ENCODE data around the gene DISC1. TPM values are rescaled to one million over a fixed set of nuclear protein-coding genes. Genes with fewer than 3 reads are reported as not detected.
"Not testable (repeated sequence)": the region's sequence is repeated elsewhere in the genome, so short reads cannot be mapped to it uniquely, and the experiment has no call there.

Gene DISC1
- total and polyA plus RNA-seq, 4 experiments from 2014 or later, result 1.9 to 18.0 (median 10.0) TPM

DNA sequence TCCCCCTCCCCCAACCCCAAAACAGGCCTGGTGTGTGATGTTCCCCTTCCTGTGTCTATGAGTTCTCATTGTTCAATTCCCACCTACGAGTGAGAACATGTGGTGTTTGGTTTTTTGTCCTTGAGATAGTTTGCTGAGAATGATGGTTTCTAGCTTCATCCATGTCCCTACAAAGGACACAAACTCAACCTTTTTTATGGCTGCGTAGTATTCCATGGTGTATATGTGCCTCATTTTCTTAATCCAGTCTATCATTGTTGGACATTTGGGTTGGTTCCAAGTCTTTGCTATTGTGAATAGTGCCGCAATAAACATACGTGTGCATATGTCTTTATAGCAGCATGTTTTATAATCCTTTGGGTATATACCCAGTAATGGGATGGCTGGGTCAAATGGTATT lies 102.4 kb downstream of the DISC1 start:
- H3K27ac ChIP-seq (ENCODE audit: low read depth, low read length); H3K9me3 Mint-ChIP-seq; DNase-seq; H3K27ac Mint-ChIP-seq; H3K4me3 ChIP-seq (ENCODE audit: low read length in 2 of 2); intact Hi-C loops (cut with micrococcal nuclease); H3K9me3 ChIP-seq (ENCODE audit: control insufficient read depth in 1 of 2, low read length in 2 of 2); H3K36me3 Mint-ChIP-seq; H3K36me3 ChIP-seq (ENCODE audit: insufficient read depth, low read length); H3K4me1 Mint-ChIP-seq; H3K4me1 ChIP-seq (ENCODE audit: insufficient read depth, low read length); H3K27me3 Mint-ChIP-seq; H3K27me3 ChIP-seq (ENCODE audit: insufficient read depth, low read length); H3K4me3 Mint-ChIP-seq: not testable (repeated sequence)
- CTCF ChIA-PET (ENCODE audit: partially characterized antibody), result interaction anchor here (1.1 to 1.7 kb wide), 2 partner anchors 10 to 63 kb away, joined by 4 read pairs; no protein-coding TSS in a partner anchor
- POLR2A ChIA-PET (ENCODE audit: partially characterized antibody), result interaction anchor here (1.1 kb wide), 1 partner anchor 55 kb away, joined by 3 read pairs; no protein-coding TSS in a partner anchor

DNA sequence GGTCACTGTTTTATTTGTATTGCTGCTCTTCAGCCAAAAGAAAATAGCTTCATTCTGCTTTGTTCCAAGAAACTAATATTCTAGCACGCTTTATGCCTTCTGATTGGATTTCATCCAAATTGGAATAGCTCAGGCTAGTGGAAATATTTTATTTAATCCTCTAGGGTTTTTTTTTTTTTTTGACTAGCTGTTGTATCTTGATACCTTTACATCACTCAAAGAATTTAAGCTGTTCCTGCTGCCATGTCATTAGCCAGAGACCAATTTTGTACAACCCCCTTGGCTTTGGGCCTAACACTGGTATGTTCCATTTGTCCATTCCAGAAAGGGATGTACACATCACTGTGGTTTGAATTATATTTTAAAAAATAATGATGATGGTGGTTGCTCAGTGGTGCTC lies 103.0 kb downstream of the DISC1 start:
- Histone ChIP-seq H3K4me3 (ENCODE audit: low read length in 2 of 2) (no peak overlapping the region), H3K9me3 (ENCODE audit: control insufficient read depth in 1 of 2, low read length in 2 of 2) (no peaks in the 10 kb centered on the region), H3K4me1 (ENCODE audit: insufficient read depth, low read length) (no peaks in the 10 kb centered on the region), H3K27me3 (ENCODE audit: insufficient read depth, low read length) (no peaks in the 10 kb centered on the region), H3K27ac (ENCODE audit: low read depth, low read length) (no peak overlapping the region), H3K36me3 (ENCODE audit: insufficient read depth, low read length) (no peaks in the 10 kb centered on the region)
- Mint-ChIP-seq H3K27me3 (no peaks in the 10 kb centered on the region), H3K27ac (no peak overlapping the region), H3K4me1 (peaks cover 0 to 3% (median 0%) of the 10 kb centered on the region in 4 donors), H3K36me3 (peaks cover 3 to 7% of the 10 kb centered on the region in 2 donors), H3K4me3 (no peak overlapping the region), H3K9me3 (peaks cover 0 to 2% (median 0%) of the 10 kb centered on the region in 8 donors)
- intact Hi-C loops (cut with micrococcal nuclease), result no loop called here
- DNase-seq, result no peak
- ChIA-PET POLR2A (ENCODE audit: partially characterized antibody) (interaction anchor here (1.1 kb wide), 1 partner anchor 55 kb away, joined by 3 read pairs; no protein-coding TSS in a partner anchor), CTCF (ENCODE audit: partially characterized antibody) (interaction anchor here (0.9 to 1.7 kb wide), 3 partner anchors 10 to 63 kb away, joined by 3 to 4 read pairs (median 4); no protein-coding TSS in a partner anchor)

DNA sequence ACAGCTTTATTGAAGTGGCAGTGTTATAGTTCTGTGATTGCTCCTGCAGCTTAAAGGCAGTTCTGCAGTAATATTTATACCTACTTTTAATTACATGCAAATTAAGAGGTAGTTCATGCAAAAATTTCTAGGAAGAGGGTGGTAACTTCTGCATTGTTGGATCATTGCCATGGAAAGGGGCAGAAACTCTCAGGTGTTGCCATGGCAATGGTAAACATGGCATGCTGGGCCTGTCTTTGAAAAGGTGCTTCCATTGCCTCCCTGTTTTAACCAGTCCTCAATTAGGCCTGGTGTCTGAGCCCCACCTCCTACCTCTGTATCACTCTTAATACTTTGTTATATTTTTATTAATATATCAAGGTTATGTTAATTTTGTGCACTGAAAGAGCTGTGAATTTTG lies 104.7 kb downstream of the DISC1 start:
- Mint-ChIP-seq H3K9me3 (peaks cover 0 to 2% (median 0%) of the 10 kb centered on the region in 8 donors), H3K4me3 (no peak overlapping the region), H3K36me3 (peaks cover 3 to 5% of the 10 kb centered on the region in 2 donors), H3K4me1 (no peaks in the 10 kb centered on the region), H3K27me3 (no peaks in the 10 kb centered on the region), H3K27ac (peak overlapping the region in 1 of 7 donors; percentile 70)
- Histone ChIP-seq H3K27me3 (ENCODE audit: insufficient read depth, low read length) (no peaks in the 10 kb centered on the region), H3K9me3 (ENCODE audit: control insufficient read depth in 1 of 2, low read length in 2 of 2) (no peaks in the 10 kb centered on the region), H3K36me3 (ENCODE audit: insufficient read depth, low read length) (no peaks in the 10 kb centered on the region), H3K4me3 (ENCODE audit: low read length in 2 of 2) (no peak overlapping the region), H3K4me1 (ENCODE audit: insufficient read depth, low read length) (no peaks in the 10 kb centered on the region), H3K27ac (ENCODE audit: low read depth, low read length) (no peak overlapping the region)
- no peak for DNase-seq
- CTCF ChIA-PET (ENCODE audit: partially characterized antibody), result interaction anchor here (1.2 kb wide), 1 partner anchor 25 kb away, joined by 3 read pairs; no protein-coding TSS in a partner anchor
- intact Hi-C loops (cut with micrococcal nuclease), result no loop called here
- POLR2A ChIA-PET (ENCODE audit: partially characterized antibody), result no interaction called here

DNA sequence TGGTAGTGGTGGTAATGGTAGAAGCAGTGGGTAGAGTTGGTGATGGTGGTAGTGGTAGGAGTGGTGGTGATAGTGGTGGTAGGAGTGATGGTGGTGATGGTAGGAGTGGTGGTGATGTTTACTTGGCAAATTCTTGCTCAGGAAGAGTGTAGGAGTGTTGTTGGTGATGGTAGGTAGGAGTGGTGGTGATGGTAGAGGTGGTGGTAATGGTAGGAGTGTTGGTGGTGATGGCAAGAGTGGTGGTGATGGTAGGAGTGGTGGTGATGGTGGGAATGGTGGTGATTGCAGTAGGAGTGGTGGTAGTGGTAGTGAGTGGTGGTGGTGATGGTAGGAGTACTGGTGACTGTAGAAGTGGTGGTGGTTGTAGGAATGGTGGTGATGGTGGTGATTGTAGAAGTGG lies 106.5 kb downstream of the DISC1 start:
- POLR2A ChIA-PET (ENCODE audit: partially characterized antibody), result no interaction called here
- no peaks in the 10 kb centered on the region for H3K9me3 ChIP-seq (ENCODE audit: control insufficient read depth in 1 of 2, low read length in 2 of 2)
- H3K27ac ChIP-seq (ENCODE audit: low read depth, low read length), result no peak overlapping the region
- no peaks in the 10 kb centered on the region for H3K27me3 ChIP-seq (ENCODE audit: insufficient read depth, low read length)
- peaks cover 0 to 2% (median 0%) of the 10 kb centered on the region in 8 donors for H3K9me3 Mint-ChIP-seq
- H3K4me3 Mint-ChIP-seq, result no peak overlapping the region
- H3K36me3 Mint-ChIP-seq, result peaks cover 4% of the 10 kb centered on the region in 2 donors
- no peak overlapping the region for H3K4me3 ChIP-seq (ENCODE audit: low read length in 2 of 2)
- H3K27me3 Mint-ChIP-seq, result no peaks in the 10 kb centered on the region
- H3K36me3 ChIP-seq (ENCODE audit: insufficient read depth, low read length), result no peaks in the 10 kb centered on the region
- intact Hi-C loops (cut with micrococcal nuclease), result no loop called here
- CTCF ChIA-PET (ENCODE audit: partially characterized antibody), result no interaction called here
- peaks cover 0 to 3% (median 0%) of the 10 kb centered on the region in 4 donors for H3K4me1 Mint-ChIP-seq
- no peak overlapping the region for H3K27ac Mint-ChIP-seq
- DNase-seq, result no peak
- no peaks in the 10 kb centered on the region for H3K4me1 ChIP-seq (ENCODE audit: insufficient read depth, low read length)

DNA sequence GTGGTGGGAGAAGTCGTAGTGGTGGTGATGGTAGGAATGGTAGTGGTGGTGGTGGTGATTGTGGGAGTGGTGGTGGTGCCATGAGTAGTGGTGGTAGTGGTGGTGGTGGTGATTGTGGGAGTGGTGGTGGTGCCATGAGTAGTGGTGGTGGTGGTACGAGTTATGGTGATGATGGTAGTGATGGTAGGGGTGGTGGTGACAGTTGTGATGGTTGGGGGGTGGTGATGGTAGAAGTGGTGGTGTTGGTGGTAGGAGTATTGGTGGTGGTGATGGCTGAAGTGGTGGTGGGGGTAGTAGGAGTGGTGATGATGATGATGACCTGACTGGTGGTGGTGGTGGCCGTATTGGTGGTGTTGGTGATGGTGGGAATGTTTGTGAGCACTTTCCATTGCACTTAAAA lies 107.1 kb downstream of the DISC1 start:
- no peak for DNase-seq
- no peak overlapping the region for H3K27ac ChIP-seq (ENCODE audit: low read depth, low read length)
- no peak overlapping the region for H3K4me3 ChIP-seq (ENCODE audit: low read length in 2 of 2)
- CTCF ChIA-PET (ENCODE audit: partially characterized antibody), result interaction anchor here (1.3 kb wide), 1 partner anchor 23 kb away, joined by 7 read pairs; no protein-coding TSS in a partner anchor
- Mint-ChIP-seq H3K27ac (no peak overlapping the region), H3K36me3 (peaks cover 5 to 10% of the 10 kb centered on the region in 2 donors), H3K27me3 (no peaks in the 10 kb centered on the region), H3K4me3 (no peak overlapping the region), H3K4me1 (peaks cover 0 to 3% (median 0%) of the 10 kb centered on the region in 4 donors), H3K9me3 (peaks cover 0 to 5% (median 0%) of the 10 kb centered on the region in 8 donors)
- no peaks in the 10 kb centered on the region for H3K27me3 ChIP-seq (ENCODE audit: insufficient read depth, low read length)
- no peaks in the 10 kb centered on the region for H3K4me1 ChIP-seq (ENCODE audit: insufficient read depth, low read length)
- H3K9me3 ChIP-seq (ENCODE audit: control insufficient read depth in 1 of 2, low read length in 2 of 2), result no peaks in the 10 kb centered on the region
- intact Hi-C loops (cut with micrococcal nuclease), result no loop called here
- no peaks in the 10 kb centered on the region for H3K36me3 ChIP-seq (ENCODE audit: insufficient read depth, low read length)
- POLR2A ChIA-PET (ENCODE audit: partially characterized antibody), result no interaction called here

DNA sequence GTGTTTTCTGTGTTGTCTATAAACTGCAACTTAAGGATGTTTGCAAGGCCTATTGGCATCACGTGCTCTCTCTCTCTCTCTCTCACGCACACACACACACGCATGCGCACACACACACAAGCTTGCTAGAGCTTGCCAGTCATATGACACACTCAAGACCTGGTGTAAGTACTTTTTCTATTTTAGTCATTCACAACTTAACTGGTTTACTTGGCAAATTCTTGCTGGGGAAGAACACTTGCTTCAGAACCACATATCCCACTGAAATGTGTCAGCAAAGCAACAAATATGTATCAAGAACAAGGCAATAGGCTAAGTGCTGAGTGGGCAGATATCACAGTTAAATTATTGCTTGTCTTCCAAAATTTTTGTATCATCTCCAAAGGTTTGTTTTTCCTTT lies 107.8 kb downstream of the DISC1 start:
- Histone ChIP-seq H3K36me3 (ENCODE audit: insufficient read depth, low read length) (no peaks in the 10 kb centered on the region), H3K9me3 (ENCODE audit: control insufficient read depth in 1 of 2, low read length in 2 of 2) (no peaks in the 10 kb centered on the region), H3K4me3 (ENCODE audit: low read length in 2 of 2) (no peak overlapping the region), H3K27ac (ENCODE audit: low read depth, low read length) (no peak overlapping the region), H3K4me1 (ENCODE audit: insufficient read depth, low read length) (no peaks in the 10 kb centered on the region), H3K27me3 (ENCODE audit: insufficient read depth, low read length) (no peaks in the 10 kb centered on the region)
- ChIA-PET POLR2A (ENCODE audit: partially characterized antibody) (no interaction called here), CTCF (ENCODE audit: partially characterized antibody) (interaction anchor here (1.3 kb wide), 1 partner anchor 22 kb away, joined by 7 read pairs; no protein-coding TSS in a partner anchor)
- H3K36me3 Mint-ChIP-seq, result peaks cover 13 to 17% of the 10 kb centered on the region in 2 donors
- no peak overlapping the region for H3K27ac Mint-ChIP-seq
- DNase-seq, result no peak
- no peak overlapping the region for H3K4me3 Mint-ChIP-seq
- intact Hi-C loops (cut with micrococcal nuclease), result no loop called here
- H3K27me3 Mint-ChIP-seq, result no peaks in the 10 kb centered on the region
- H3K9me3 Mint-ChIP-seq, result peaks cover 0 to 5% (median 0%) of the 10 kb centered on the region in 8 donors
- peaks cover 0 to 5% (median 1%) of the 10 kb centered on the region in 4 donors for H3K4me1 Mint-ChIP-seq

DNA sequence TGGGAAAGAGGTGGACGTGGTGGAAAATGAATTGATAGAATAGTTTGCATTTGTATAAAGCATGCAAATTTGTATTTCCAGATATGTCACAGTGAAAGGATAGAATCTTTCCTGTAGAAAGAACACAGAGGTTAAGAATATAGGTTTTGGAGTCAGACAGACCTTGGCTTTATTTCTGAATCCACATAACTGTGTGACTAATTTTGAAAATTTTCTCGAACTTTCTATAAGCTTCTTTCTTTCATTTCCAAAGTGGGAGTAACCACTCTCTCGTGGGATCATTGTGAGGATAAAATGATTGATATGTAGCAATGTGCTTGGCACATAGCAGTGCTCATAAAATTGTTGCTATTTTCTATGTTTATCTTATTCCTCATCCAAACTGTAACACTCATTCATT lies 108.8 kb downstream of the DISC1 start:
- Mint-ChIP-seq H3K9me3 (peaks cover 0 to 5% (median 0%) of the 10 kb centered on the region in 8 donors), H3K36me3 (peaks cover 16 to 22% of the 10 kb centered on the region in 2 donors), H3K4me1 (peaks cover 0 to 5% (median 2%) of the 10 kb centered on the region in 4 donors), H3K27ac (no peak overlapping the region), H3K27me3 (no peaks in the 10 kb centered on the region), H3K4me3 (no peak overlapping the region)
- H3K27me3 ChIP-seq (ENCODE audit: insufficient read depth, low read length), result no peaks in the 10 kb centered on the region
- H3K4me1 ChIP-seq (ENCODE audit: insufficient read depth, low read length), result no peaks in the 10 kb centered on the region
- DNase-seq, result no peak
- no peaks in the 10 kb centered on the region for H3K36me3 ChIP-seq (ENCODE audit: insufficient read depth, low read length)
- CTCF ChIA-PET (ENCODE audit: partially characterized antibody), result no interaction called here
- no peak overlapping the region for H3K27ac ChIP-seq (ENCODE audit: low read depth, low read length)
- POLR2A ChIA-PET (ENCODE audit: partially characterized antibody), result no interaction called here
- H3K9me3 ChIP-seq (ENCODE audit: control insufficient read depth in 1 of 2, low read length in 2 of 2), result no peaks in the 10 kb centered on the region
- H3K4me3 ChIP-seq (ENCODE audit: low read length in 2 of 2), result no peak overlapping the region
- intact Hi-C loops (cut with micrococcal nuclease), result no loop called here

Data from CD4-positive, alpha-beta memory T cell (primary cell).